Stimulated activated CD4-positive, alpha-beta T cell treated with anti-CD3 and anti-CD28 coated beads, TNF-alpha, amount 100 ng/mL, for 48 hours (primary cell): ENCODE measurements around the gene GHRL.
A peak's percentile ranks its signal among the peaks of the same experiment; 100 is the strongest.
"Not testable (repeated sequence)": the region's sequence is repeated elsewhere in the genome, so short reads cannot be mapped to it uniquely, and the experiment has no call there.

ENCODE experiments used
- DNase-seq, 3 donors: peaks; one replicate each; pipeline ENCODE4 v3.0.0-alpha.2; 2020; ENCODE audit warnings: low read depth in 3 of 3

GHRL gene

DNA sequence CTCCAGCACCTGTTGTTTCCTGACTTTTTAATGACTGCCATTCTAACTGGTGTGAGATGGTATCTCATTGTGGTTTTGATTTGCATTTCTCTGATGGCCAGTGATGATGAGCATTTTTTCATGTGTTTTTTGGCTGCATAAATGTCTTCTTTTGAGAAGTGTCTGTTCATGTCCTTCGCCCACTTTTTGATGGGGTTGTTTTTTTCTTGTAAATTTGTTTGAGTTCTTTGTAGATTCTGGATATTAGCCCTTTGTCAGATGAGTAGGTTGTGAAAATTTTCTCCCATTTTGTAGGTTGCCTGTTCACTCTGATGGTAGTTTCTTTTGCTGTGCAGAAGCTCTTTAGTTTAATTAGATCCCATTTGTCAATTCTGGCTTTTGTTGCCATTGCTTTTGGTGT lies 5.3 kb upstream of the GHRL start:
- not testable (repeated sequence) for DNase-seq

- no peak for DNase-seq
These were observed 1.4 kb upstream of the GHRL start for GRCh38 chr3:10294030-10294586.

DNA sequence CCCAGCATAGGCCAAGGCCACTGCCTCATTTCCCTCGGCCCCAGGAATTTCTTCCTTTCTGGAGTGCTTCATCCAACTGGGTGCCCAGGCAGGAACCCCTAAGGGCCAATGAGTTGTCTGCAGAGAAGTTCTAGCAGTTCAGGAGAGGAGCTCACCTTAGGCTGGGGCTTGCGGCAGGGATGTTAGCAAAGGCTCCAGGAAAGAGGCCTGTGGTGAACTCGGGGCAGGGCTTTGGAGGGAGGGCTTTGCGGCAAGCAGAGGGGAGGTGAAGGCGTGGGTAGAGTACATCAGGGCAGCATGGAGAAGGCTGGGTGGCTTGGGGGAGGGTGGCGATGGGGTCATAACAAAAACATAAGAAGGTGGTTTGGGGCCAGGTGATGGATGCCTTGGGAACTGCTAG lies 1.1 kb downstream of the GHRL start:
- no peak for DNase-seq

GRCh38 chr3:10290481-10291176 lies 2.1 kb downstream of the GHRL start:
- DNase-seq = no peak

DNA sequence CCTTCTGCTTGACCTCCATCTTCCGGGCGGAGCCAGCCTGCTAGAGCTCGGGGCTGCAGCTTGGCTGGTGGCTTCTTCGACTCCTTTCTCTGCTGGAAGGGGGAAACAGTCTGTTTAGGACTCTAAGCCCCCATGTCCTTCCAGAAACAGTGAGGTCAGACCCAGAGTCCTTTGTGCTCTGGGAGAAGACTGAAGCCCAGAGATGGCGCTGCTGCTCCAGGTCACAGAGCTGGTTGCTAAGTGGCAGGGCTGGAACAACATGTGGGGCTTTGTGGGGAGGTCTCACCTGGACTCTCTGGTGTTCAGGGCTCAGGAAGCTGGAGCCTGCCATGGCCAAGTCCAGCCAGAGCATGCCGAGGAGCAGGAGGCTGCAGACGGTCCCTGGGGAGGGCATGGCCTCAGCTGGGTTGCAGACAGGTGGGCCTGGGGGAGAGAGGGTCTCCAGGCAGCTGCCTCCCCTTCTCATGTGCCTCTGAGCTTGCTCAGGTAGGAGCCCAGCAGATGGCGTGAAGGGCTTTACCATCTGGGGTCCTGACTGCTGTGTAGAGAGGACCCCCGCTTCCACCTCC lies 2.9 kb downstream of the GHRL start:
- DNase-seq = no peak

- no peak for DNase-seq
These were observed 3.7 kb downstream of the GHRL start for GRCh38 chr3:10289077-10289476.

GRCh38 chr3:10288575-10288960 lies 4.2 kb downstream of the GHRL start:
- DNase-seq = no peak

DNA sequence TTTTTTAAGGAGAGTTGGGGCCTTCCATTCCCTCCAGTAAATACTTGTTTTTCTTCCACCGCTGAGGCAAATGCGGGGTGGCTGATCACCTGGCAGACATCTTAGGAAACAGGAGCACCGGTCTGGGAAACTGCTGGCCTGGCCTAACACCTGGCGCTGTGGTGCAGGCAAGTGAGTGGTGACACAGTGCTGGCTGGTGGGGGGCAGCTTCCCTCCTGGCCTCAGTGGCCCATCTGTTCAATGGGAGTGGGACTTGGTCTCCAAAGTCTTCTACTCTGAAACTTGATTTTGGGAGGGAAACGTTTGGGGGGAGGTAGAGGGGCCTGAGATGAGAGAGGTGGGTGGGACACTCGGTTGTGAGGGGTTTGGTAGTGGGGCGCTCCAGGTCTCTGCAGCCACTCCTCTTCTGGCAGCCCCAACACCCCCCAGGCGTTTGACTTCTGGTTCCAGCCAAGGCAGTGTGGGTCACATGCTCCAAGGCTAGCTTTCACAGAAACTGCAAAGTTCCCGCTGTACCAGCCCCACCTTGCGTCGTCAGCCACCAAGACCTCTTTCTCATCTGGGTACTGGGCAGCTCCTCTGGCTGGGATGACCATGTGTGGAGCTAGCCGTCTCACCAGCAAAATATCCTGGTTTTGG lies 4.7 kb downstream of the GHRL start:
- DNase-seq = no peak

- peak in 1 of 3 donors; percentile 26 for DNase-seq
These were observed 6.0 kb downstream of the GHRL start for GRCh38 chr3:10286596-10287295.

DNA sequence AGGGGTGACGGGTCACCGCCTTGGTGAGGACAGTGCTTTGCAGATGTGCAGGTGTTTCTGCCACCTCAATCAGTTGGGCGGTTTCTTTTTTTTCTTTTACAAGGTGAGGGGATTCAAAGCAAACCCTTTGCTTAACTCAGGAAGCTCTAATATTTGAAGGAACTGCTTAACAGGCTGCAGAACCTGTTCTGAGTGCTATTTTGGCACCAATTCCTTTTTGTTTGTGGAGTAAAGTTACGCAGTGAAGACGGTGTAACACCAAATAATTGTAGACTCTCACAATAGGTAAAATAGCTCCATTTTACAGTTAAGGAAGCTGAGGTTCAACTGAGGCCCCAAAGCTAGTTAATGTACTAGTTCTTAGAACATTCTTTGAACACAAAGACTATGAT lies 6.6 kb downstream of the GHRL start:
- DNase-seq = no peak

- no peak for DNase-seq
These were observed 7.2 kb downstream of the GHRL start for GRCh38 chr3:10285272-10286132.

DNA sequence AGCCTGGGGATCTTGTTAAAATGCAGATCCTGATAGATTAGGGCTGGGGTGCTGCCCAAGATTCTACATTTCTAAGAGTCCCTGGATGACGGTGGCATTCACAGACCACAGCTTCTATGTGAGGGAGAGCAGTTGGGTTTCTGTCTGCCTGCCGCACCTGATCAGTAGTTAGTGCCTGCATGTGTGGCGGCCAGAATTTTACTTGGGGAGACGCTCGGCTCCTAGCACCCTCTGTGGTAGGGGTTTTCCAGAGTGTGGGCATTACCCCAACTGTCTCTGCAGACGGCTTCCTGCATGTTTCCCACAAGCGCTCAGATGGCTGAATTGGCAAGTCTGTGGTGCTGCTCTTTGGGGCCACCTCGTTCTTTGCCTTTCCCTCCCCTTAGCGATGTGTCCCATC lies 8.3 kb downstream of the GHRL start:
- peak in 1 of 3 donors; percentile 26 for DNase-seq

DNA sequence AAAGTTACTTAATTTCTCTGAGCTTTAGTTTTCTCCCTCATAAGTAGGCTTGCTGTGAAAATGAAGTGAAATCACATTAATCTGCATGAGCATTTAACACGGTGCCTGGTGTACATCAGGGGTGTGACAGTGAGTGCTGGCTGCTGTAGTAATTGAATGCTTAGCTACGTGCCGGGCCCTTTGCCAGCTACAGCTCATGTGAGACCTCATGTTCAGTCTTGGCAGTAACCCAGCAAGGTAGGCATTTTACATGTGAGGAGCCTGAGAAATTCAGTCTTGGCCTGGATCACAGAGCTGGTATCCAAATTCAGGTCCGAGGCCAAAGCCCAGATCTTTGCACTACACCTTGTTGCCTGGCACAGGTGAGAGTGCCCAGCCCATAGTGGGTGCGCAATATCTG lies 9.1 kb downstream of the GHRL start:
- no peak for DNase-seq

- no peak for DNase-seq
These were observed 10.8 kb downstream of the GHRL start for GRCh38 chr3:10281951-10282350.

GRCh38 chr3:10280571-10280970 lies 12.2 kb downstream of the GHRL start:
- no peak for DNase-seq

DNA sequence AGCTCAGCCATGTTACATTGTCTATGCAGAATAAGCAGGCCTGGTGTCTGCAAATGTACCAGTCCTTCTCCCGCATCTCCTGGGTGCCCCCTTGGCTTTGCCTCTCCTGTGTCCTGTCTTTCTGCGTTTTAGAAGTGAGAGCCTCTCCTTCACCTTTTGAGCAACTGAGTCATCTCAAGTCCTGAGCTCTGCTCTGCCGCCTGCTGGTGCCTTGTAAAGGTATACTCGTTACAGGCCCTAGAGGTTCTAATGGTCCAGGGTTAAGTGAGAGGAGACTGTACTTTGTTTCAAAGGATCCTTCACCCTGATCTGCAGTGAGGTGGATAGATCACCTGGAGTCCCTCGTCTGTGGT lies 12.6 kb downstream of the GHRL start:
- no peak for DNase-seq

DNA sequence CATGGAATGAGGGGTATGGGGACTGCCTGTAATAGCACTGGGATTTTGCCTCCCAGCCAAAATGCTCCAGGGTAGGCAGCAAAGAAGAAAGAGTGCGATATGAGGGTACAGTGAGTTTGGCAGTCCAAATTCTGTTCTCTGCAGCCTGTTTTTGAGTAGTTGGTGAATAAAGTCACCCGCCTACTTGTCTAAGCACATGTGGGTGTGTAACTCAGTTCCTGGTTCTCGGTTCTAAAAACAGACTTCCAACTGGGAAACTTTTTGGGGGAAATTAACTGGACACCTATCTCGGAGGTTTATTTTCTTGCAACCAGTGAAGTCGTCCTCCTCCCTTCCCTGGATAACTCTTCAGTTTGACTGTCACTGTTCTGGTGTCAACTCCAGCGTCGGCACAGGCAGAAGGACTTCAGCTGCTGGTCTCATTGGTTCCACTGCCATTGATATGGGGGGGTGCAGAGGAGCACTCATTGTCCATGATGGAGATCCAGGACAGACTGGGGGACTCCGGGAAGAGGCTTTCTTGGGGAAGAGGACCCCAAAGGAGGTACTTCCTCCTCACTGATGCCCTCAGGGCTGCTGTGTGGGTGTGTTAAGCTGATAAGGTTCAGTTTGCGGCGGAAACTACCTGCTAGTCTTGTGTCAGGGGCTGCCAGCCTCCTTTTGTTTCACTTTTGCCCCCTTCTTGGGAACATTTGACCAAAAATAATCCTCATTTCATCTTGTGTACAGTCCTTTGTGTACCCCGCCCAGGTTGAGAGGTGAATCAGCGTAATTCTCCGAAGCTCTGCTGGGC lies 13.2 kb downstream of the GHRL start:
- no peak for DNase-seq

DNA sequence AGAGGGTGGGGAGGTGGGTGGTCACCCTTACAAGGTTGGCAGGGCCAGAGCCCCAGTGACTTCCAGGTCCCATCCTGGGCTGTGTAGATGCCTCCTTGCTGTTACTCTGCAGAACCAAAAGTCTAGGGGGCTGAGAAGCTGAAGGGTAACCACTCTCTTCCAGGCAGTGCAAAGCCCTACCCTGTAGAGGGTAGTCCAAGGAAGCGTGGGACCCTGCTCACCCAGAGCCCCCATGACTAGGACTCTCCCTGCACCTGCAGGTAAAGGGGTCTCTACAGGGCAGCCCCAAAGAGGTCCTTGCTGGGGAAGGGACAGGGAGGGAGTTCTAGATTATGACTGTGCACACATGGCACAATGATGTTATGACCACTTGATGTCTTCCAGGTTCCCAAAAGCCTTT lies 14.2 kb downstream of the GHRL start:
- DNase-seq = no peak

- DNase-seq = no peak
These were observed 15.6 kb downstream of the GHRL start for GRCh38 chr3:10277115-10277625.

DNA sequence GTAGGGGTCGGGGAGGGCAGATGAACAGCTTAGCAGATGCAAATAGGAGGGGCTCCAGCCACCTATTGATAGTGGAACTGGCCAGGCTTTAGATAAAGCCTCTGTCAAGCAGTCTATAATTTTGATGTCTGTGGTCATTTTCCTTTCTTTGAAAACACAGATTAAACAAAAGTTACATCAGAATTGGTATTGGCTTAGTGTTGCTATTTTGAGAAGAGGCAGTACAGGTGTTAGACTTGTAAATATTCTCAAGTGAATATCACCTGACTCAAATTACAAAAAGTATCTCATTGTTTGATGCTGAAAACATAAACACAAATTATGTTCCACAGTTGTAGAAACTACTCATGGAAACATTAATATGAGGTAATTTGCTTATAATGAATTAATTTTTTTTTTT lies 18.1 kb downstream of the GHRL start:
- DNase-seq = no peak
